OCI-LY3 (cell line): Measurements from ENCODE around the gene ANKS1A.

Experiments used
- H2AFZ ChIP-seq: fragments of 200-600, 300-600 bp; shearing (Covaris generic); 2 replicates; pipeline ENCODE4 v1.6.0; 2014; ENCODE audit warnings: antibody characterized with exemption, low read depth, low read length
- H3K27ac ChIP-seq: fragments of 200-600, 300-600 bp; sonication (generic); 2 replicates; pipeline ENCODE4 v1.5.1; 2014; ENCODE audit warnings: mild to moderate bottlenecking, low read length, moderate library complexity, mixed read lengths
- H3K27me3 ChIP-seq: fragments of 200-600, 300-600 bp; sonication (generic); 2 replicates; pipeline ENCODE4 v1.6.1; 2014; ENCODE audit warnings: low read depth, low read length, mixed read lengths
- H3K36me3 ChIP-seq: fragments of 200-600, 300-600 bp; sonication (generic); replicated peaks from 2 replicates; pipeline ENCODE3; 2014; ENCODE audit warnings: low read depth, low read length, mixed read lengths
- H3K4me1 ChIP-seq: fragments of 300-600, 200-600 bp; sonication (generic); 2 replicates; pipeline ENCODE4 v1.6.1; 2014; ENCODE audit warnings: low read length, mixed read lengths
- H3K4me2 ChIP-seq: fragments of 200-600, 300-600 bp; sonication (generic); 2 replicates; pipeline ENCODE4 v1.6.1; 2014; ENCODE audit warnings: low read length, mixed read lengths
- H3K4me3 ChIP-seq: fragments of 300-600, 200-600 bp; sonication (generic); 2 replicates; pipeline ENCODE4 v1.5.1; 2014; ENCODE audit warnings: antibody characterized with exemption, mild to moderate bottlenecking, low read length, moderate library complexity
- H3K79me2 ChIP-seq: fragments of 300-600, 200-600 bp; shearing (Covaris generic); 2 replicates; pipeline ENCODE4 v1.6.1; 2014; ENCODE audit warnings: mild to moderate bottlenecking, low read length, mixed read lengths
- H3K9ac ChIP-seq: fragments of 300-600, 200-600 bp; shearing (Covaris generic); 2 replicates; pipeline ENCODE4 v1.6.0; 2014; ENCODE audit warnings: mild to moderate bottlenecking, low read length, moderate library complexity
- H3K9me3 ChIP-seq: fragments of 200-600, 300-600 bp; shearing (Covaris generic); 2 replicates; pipeline ENCODE4 v1.6.1; 2014; ENCODE audit warnings: low read length, mixed read lengths; ENCODE audit not compliant: insufficient read depth
- H4K20me1 ChIP-seq: fragments of 200-600, 300-600 bp; sonication (generic); 2 replicates; pipeline ENCODE4 v1.6.1; 2016; ENCODE audit warnings: low read length, mixed read lengths; ENCODE audit not compliant: insufficient read depth
- EZH2phosphoT487 ChIP-seq: fragments of 200-600 bp; shearing (Covaris generic); IDR thresholded peaks from 2 replicates; pipeline ENCODE4 v1.6.1; 2018; ENCODE audit warnings: antibody characterized with exemption, mixed run types, low read depth
- TF ChIP-seq, protein P1 (sequence below): fragments of 200-600, 300-600 bp; sonication (generic); IDR thresholded peaks from 2 replicates; pipeline ENCODE4 v1.5.1; 2014; ENCODE audit warnings: antibody characterized with exemption, low read length, low read depth

ANKS1A gene

GRCh38 chr6:35064757-35065440 is 175.8 kb downstream of the ANKS1A start:
- H3K9ac ChIP-seq, result no peak overlapping the region
- H3K36me3 ChIP-seq, result no peaks in the 10 kb centered on the region
- H3K27me3 ChIP-seq, result no peaks in the 10 kb centered on the region
- TF ChIP-seq EZH2phosphoT487, result no peak
- TF ChIP-seq, protein P1, sequence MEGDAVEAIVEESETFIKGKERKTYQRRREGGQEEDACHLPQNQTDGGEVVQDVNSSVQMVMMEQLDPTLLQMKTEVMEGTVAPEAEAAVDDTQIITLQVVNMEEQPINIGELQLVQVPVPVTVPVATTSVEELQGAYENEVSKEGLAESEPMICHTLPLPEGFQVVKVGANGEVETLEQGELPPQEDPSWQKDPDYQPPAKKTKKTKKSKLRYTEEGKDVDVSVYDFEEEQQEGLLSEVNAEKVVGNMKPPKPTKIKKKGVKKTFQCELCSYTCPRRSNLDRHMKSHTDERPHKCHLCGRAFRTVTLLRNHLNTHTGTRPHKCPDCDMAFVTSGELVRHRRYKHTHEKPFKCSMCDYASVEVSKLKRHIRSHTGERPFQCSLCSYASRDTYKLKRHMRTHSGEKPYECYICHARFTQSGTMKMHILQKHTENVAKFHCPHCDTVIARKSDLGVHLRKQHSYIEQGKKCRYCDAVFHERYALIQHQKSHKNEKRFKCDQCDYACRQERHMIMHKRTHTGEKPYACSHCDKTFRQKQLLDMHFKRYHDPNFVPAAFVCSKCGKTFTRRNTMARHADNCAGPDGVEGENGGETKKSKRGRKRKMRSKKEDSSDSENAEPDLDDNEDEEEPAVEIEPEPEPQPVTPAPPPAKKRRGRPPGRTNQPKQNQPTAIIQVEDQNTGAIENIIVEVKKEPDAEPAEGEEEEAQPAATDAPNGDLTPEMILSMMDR, result no peak
- no peak overlapping the region for H2AFZ ChIP-seq
- H3K27ac ChIP-seq, result no peak overlapping the region
- H3K4me2 ChIP-seq, result no peak overlapping the region
- no peaks in the 10 kb centered on the region for H4K20me1 ChIP-seq
- no peaks in the 10 kb centered on the region for H3K9me3 ChIP-seq
- H3K4me3 ChIP-seq, result no peak overlapping the region
- no peaks in the 10 kb centered on the region for H3K79me2 ChIP-seq
- H3K4me1 ChIP-seq, result peaks cover 13% of the 10 kb centered on the region

DNA sequence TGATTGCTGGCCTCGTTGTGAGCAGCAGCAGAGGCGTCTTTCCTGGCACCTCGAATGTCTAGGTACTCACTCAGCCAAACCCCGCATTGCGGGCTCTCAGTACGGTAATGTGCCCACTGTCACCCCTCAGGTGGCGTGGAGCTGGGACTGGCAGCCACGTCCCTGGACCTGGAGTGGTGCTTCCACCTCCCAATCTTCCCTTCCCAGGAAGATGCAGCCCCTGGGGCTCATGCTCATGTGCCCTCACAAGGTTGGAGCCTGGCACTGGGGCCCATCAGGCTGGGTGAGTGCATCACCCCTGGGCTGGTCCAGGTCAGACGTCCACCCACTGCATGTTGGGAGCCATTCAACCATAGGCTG is 176.4 kb downstream of the ANKS1A start:
- Histone ChIP-seq H3K27ac (no peak overlapping the region), H3K4me3 (no peak overlapping the region), H3K9me3 (no peaks in the 10 kb centered on the region), H4K20me1 (no peaks in the 10 kb centered on the region), H3K27me3 (no peaks in the 10 kb centered on the region), H3K4me1 (peaks cover 13% of the 10 kb centered on the region), H3K4me2 (no peak overlapping the region), H2AFZ (no peak overlapping the region), H3K79me2 (no peaks in the 10 kb centered on the region), H3K9ac (no peak overlapping the region), H3K36me3 (no peaks in the 10 kb centered on the region)
- no peak for TF ChIP-seq EZH2phosphoT487
- TF ChIP-seq, protein P1, result no peak

DNA sequence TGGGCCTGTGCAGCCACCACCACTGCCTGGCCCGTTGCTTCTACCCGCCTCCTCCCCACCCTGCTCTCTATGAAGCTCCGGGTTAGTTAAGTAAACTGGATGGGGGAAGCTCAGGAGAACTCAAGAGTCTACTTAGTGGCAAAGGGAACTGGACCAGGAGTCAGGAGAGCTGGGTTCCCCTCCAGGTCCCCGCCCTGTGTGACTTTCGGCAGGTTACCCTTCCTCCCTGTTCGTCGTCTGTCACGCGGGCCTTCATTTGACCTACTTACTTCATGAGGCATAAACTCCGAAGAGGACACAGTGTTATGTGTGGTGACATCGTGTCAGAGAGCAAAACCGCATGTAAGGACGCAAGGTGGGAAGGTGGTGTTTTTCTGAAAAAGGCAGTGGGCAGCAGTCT is 176.8 kb downstream of the ANKS1A start:
- H3K36me3 ChIP-seq, result no peaks in the 10 kb centered on the region
- TF ChIP-seq, protein P1, result no peak
- no peak for TF ChIP-seq EZH2phosphoT487
- no peak overlapping the region for H2AFZ ChIP-seq
- no peak overlapping the region for H3K4me2 ChIP-seq
- H3K9me3 ChIP-seq, result no peaks in the 10 kb centered on the region
- no peaks in the 10 kb centered on the region for H3K27me3 ChIP-seq
- no peak overlapping the region for H3K9ac ChIP-seq
- H3K27ac ChIP-seq, result no peak overlapping the region
- no peak overlapping the region for H3K4me3 ChIP-seq
- H4K20me1 ChIP-seq, result no peaks in the 10 kb centered on the region
- peaks cover 13% of the 10 kb centered on the region for H3K4me1 ChIP-seq
- H3K79me2 ChIP-seq, result no peaks in the 10 kb centered on the region

DNA sequence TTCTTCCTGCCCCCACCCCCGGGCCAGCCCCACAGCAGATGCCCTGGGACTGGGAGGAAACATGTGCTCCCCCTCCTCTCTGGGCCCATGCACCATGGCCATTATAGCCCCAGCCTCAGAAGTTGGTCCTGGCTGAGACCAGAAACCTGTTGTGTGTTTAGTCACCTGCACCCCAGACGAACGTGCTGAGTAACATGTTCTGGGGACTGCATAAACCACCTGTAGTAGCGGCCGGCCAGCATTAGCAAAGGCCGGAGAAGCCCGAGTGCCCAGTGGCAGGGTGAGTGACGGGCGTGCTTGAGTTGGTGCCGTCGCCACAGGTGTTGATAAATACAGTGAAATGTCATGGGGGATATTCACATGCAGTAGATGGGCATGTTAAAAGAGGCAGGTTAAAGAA is 178.2 kb downstream of the ANKS1A start:
- Histone ChIP-seq H3K79me2 (no peaks in the 10 kb centered on the region), H3K4me1 (peaks cover 13% of the 10 kb centered on the region), H3K4me3 (no peak overlapping the region), H4K20me1 (no peaks in the 10 kb centered on the region), H2AFZ (no peak overlapping the region), H3K9ac (no peak overlapping the region), H3K4me2 (peak overlapping the region; percentile 46), H3K27me3 (no peaks in the 10 kb centered on the region), H3K36me3 (no peaks in the 10 kb centered on the region), H3K27ac (no peak overlapping the region), H3K9me3 (no peaks in the 10 kb centered on the region)
- TF ChIP-seq EZH2phosphoT487, result no peak
- TF ChIP-seq, protein P1, result no peak
